CD14-positive monocyte (primary cell): ENCODE data around the gene C2orf81. TPM values are rescaled to one million over a fixed set of nuclear protein-coding genes. Genes with fewer than 3 reads are reported as not detected.
A peak's percentile ranks its signal among the peaks of the same experiment; 100 is the strongest.

ENCODE experiments used
- DNase-seq, 3 donors: peaks; one replicate each; pipeline ENCODE4 v3.0.0-alpha.2; 2011 to 2022
- H2AFZ ChIP-seq: 2 replicates; pipeline ENCODE4 v1.6.0; 2012; ENCODE audit warnings: mild to moderate bottlenecking, low read depth, low read length, inconsistent platforms; ENCODE audit not compliant: insufficient read depth, poor library complexity, severe bottlenecking
- H3K27ac ChIP-seq, 2 donors: 1 replicate in 1 of 2; 2 replicates in 1 of 2; pipeline ENCODE4 v1.5.1; 2012 to 2013; ENCODE audit warnings: low read length in 2 of 2, control low read depth in 1 of 2, inconsistent platforms in 1 of 2, low read depth in 1 of 2, mild to moderate bottlenecking in 1 of 2
- H3K27me3 ChIP-seq, 2 donors: one replicate each; pipeline versions ENCODE4 v1.6.0 to v1.6.1; 2011 to 2013; ENCODE audit warnings: low read length in 2 of 2; ENCODE audit not compliant: control insufficient read depth in 2 of 2, insufficient read depth in 2 of 2
- H3K36me3 ChIP-seq, 2 donors: replicated peaks in 1 of 2; 1 replicate in 1 of 2; 2 replicates in 1 of 2; pipeline versions ENCODE4 v1.5.1 to v1.6.1; 2012 to 2013; ENCODE audit warnings: low read length in 2 of 2, control low read depth in 1 of 2, inconsistent platforms in 1 of 2, mild to moderate bottlenecking in 1 of 2; ENCODE audit not compliant: insufficient read depth in 2 of 2, control insufficient read depth in 1 of 2
- H3K4me1 ChIP-seq, 2 donors: 1 replicate in 1 of 2; 2 replicates in 1 of 2; pipeline versions ENCODE4 v1.5.1 to v1.6.1; 2012 to 2013; ENCODE audit warnings: low read length in 2 of 2, control low read depth in 1 of 2, inconsistent platforms in 1 of 2, mild to moderate bottlenecking in 1 of 2, moderate library complexity in 1 of 2; ENCODE audit not compliant: insufficient read depth in 2 of 2, control insufficient read depth in 1 of 2
- H3K4me2 ChIP-seq: replicated peaks from 2 replicates; pipeline ENCODE3; 2012; ENCODE audit warnings: low read length, moderate library complexity, mild to moderate bottlenecking; ENCODE audit not compliant: poor library complexity, severe bottlenecking; ENCODE audit errors: extremely low read depth
- H3K4me3 ChIP-seq, 3 experiments: fragments of 200-600 bp in 1 of 3; sonication (generic) in 1 of 3; replicated peaks in 1 of 3; 1 replicate in 2 of 3; 2 replicates in 1 of 3; pipeline ENCODE4 v1.5.1; 2011 to 2013; ENCODE audit warnings: low read length in 3 of 3, mild to moderate bottlenecking in 3 of 3, control low read depth in 2 of 3, low read depth in 2 of 3, inconsistent platforms in 1 of 3, moderate library complexity in 1 of 3
- H3K79me2 ChIP-seq: 2 replicates; pipeline ENCODE4 v1.6.0; 2012; ENCODE audit warnings: mild to moderate bottlenecking, control low read depth, inconsistent platforms, low read length, moderate library complexity; ENCODE audit not compliant: insufficient read depth
- H3K9ac ChIP-seq: 2 replicates; pipeline ENCODE4 v1.6.0; 2017; ENCODE audit warnings: low read length, mild to moderate bottlenecking; ENCODE audit not compliant: insufficient read depth, poor library complexity, severe bottlenecking
- H3K9me3 ChIP-seq, 2 donors: replicated peaks in 1 of 2; 1 replicate in 1 of 2; 2 replicates in 1 of 2; pipeline versions ENCODE4 v1.5.1 to v1.6.1; 2012 to 2013; ENCODE audit warnings: low read length in 2 of 2, control low read depth in 1 of 2; ENCODE audit not compliant: control insufficient read depth in 1 of 2, insufficient read depth in 1 of 2
- H4K20me1 ChIP-seq: 2 replicates; pipeline ENCODE4 v1.6.0; 2012; ENCODE audit warnings: mild to moderate bottlenecking, low read length, control low read depth, moderate library complexity; ENCODE audit not compliant: insufficient read depth
- H3K27ac Mint-ChIP-seq, 7 donors: one replicate each; pipeline ENCODE4 v1.8.0; 2020; ENCODE audit warnings: mild to moderate bottlenecking in 7 of 7, mixed read lengths in 7 of 7, moderate library complexity in 6 of 7, inconsistent platforms in 2 of 7
- H3K27me3 Mint-ChIP-seq, 3 donors: one replicate each; pipeline ENCODE4 v1.8.0; 2021 to 2022; ENCODE audit warnings: low read depth in 3 of 3, mild to moderate bottlenecking in 3 of 3, mixed read lengths in 3 of 3, moderate library complexity in 3 of 3, inconsistent platforms in 1 of 3
- H3K36me3 Mint-ChIP-seq, 2 donors: one replicate each; pipeline ENCODE4 v1.8.0; 2020; ENCODE audit warnings: mixed read lengths in 2 of 2, inconsistent platforms in 1 of 2, mild to moderate bottlenecking in 1 of 2
- H3K4me1 Mint-ChIP-seq: one replicate; pipeline ENCODE4 v1.8.0; 2020; ENCODE audit warnings: mild to moderate bottlenecking, mixed read lengths
- H3K4me3 Mint-ChIP-seq, 2 donors: one replicate each; pipeline ENCODE4 v1.8.0; 2020; ENCODE audit warnings: mild to moderate bottlenecking in 2 of 2, mixed read lengths in 2 of 2, moderate library complexity in 1 of 2
- H3K9me3 Mint-ChIP-seq, 7 donors: one replicate each; pipeline ENCODE4 v1.8.0; 2020 to 2022; ENCODE audit warnings: mixed read lengths in 7 of 7, mild to moderate bottlenecking in 6 of 7, moderate library complexity in 6 of 7, inconsistent platforms in 2 of 7
- CTCF ChIP-seq: fragments of 200-600 bp; IDR thresholded peaks from one replicate; pipeline ENCODE4 v1.8.0; 2022; ENCODE audit warnings: antibody characterized with exemption, mild to moderate bottlenecking
- WGBS: methylation state at CpG from one replicate; pipeline ENCODE4 v1.1.5; 2013; ENCODE audit warnings: missing lambda C conversion rate; ENCODE audit not compliant: insufficient coverage; 5-methylcytosine and 5-hydroxymethylcytosine counted together
- intact Hi-C, 2 donors: fragments of 100-400 bp; cut with micrococcal nuclease; formaldehyde crosslinking; loops; one replicate each; pipeline versions ENCODE4 v1.15.0 to v1.15.1; 2023
- polyA plus RNA-seq, 3 donors: library from polyadenylated mRNA; depleted of rRNA in 1 of 3; unstranded in 2 of 3; stranded (reverse) in 1 of 3; fragments of 300-500 nt in 2 of 3; fragments of >200 nt in 1 of 3; fragmentation: Illumina TruSeq in 2 of 3; gene quantifications; 1 replicate in 2 of 3; 2 replicates in 1 of 3; pipeline ENCODE4 v1.2.3, GENCODE V29; 2012 to 2021

Gene C2orf81
- polyA plus RNA-seq, 3 donors: 0.49 to 1.7 (median 1.2) TPM

GRCh38 chr2:74457549-74458131 is 36.2 kb upstream of the C2orf81 start:
- peaks cover 15 to 17% of the 10 kb centered on the region in 2 donors for H3K36me3 ChIP-seq
- H3K9me3 ChIP-seq: no peaks in the 10 kb centered on the region
- H3K27me3 Mint-ChIP-seq: peaks cover 0 to 2% (median 0%) of the 10 kb centered on the region in 3 donors
- H3K4me2 ChIP-seq: peak overlapping the region; percentile 100
- intact Hi-C loops: loop anchor here (5.0 kb wide), 1 partner anchor 70 kb away; the partner anchor contains the start of genes AUP1 (in 2 of the 2), DQX1 (in 2 of the 2) and HTRA2 (in 2 of the 2)
- H3K9me3 Mint-ChIP-seq: no peaks in the 10 kb centered on the region
- H3K27ac Mint-ChIP-seq: peak overlapping the region; percentile 87 to 97 (median 94)
- no peak for DNase-seq
- H2AFZ ChIP-seq: peak overlapping the region; percentile 92
- H3K27me3 ChIP-seq: no peaks in the 10 kb centered on the region
- H3K79me2 ChIP-seq: peaks cover 21% of the 10 kb centered on the region
- peaks cover 18 to 29% of the 10 kb centered on the region in 2 donors for H3K36me3 Mint-ChIP-seq
- H3K4me3 Mint-ChIP-seq: peak overlapping the region; percentile 93 to 94
- H3K9ac ChIP-seq: peak overlapping the region; percentile 85
- peak overlapping the region; percentile 72 to 90 (median 80) for H3K4me3 ChIP-seq
- WGBS: under 1% methylated on average over 39 of the region's 46 CpGs
- TF ChIP-seq CTCF: no peak
- peaks cover 35 to 41% of the 10 kb centered on the region in 2 donors for H3K4me1 ChIP-seq
- peaks cover 43% of the 10 kb centered on the region for H3K4me1 Mint-ChIP-seq
- peak overlapping the region; percentile 81 to 92 for H3K27ac ChIP-seq
- no peaks in the 10 kb centered on the region for H4K20me1 ChIP-seq

GRCh38 chr2:74457129-74457548 is 35.7 kb upstream of the C2orf81 start:
- Mint-ChIP-seq H3K4me1 (peaks cover 43% of the 10 kb centered on the region), H3K27ac (peak overlapping the region; percentile 77 to 92 (median 87)), H3K4me3 (peak overlapping the region; percentile 93 to 94), H3K36me3 (peaks cover 16 to 24% of the 10 kb centered on the region in 2 donors), H3K27me3 (peaks cover 0 to 2% (median 0%) of the 10 kb centered on the region in 3 donors), H3K9me3 (no peaks in the 10 kb centered on the region)
- TF ChIP-seq CTCF: no peak
- H4K20me1 ChIP-seq: no peaks in the 10 kb centered on the region
- peaks cover 35 to 41% of the 10 kb centered on the region in 2 donors for H3K4me1 ChIP-seq
- intact Hi-C loops: loop anchor here (5.0 kb wide), 1 partner anchor 70 kb away; the partner anchor contains the start of genes AUP1 (in 2 of the 2), DQX1 (in 2 of the 2) and HTRA2 (in 2 of the 2)
- WGBS: under 1% methylated on average over 25 of the region's 27 CpGs
- H3K79me2 ChIP-seq: peaks cover 21% of the 10 kb centered on the region
- H3K27me3 ChIP-seq: no peaks in the 10 kb centered on the region
- peaks cover 11 to 12% of the 10 kb centered on the region in 2 donors for H3K36me3 ChIP-seq
- H3K4me3 ChIP-seq: peak overlapping the region; percentile 72 to 90 (median 80)
- H2AFZ ChIP-seq: peak overlapping the region; percentile 92
- no peaks in the 10 kb centered on the region for H3K9me3 ChIP-seq
- H3K27ac ChIP-seq: peak overlapping the region; percentile 81 to 92
- DNase-seq: peak in 1 of 3 donors; percentile 34
- H3K9ac ChIP-seq: peak overlapping the region; percentile 85
- peak overlapping the region; percentile 100 for H3K4me2 ChIP-seq
